ENCODE results near the gene PPP3CA. TPM values are rescaled to one million over a fixed set of nuclear protein-coding genes. Genes with fewer than 3 reads are reported as not detected.
A peak's percentile ranks its signal among the peaks of the same experiment; 100 is the strongest.

Gene PPP3CA
- total and polyA plus RNA-seq, 2 of the 13 experiments (the other 11 are each of a cell fraction or from before 2014, with no cell fraction given), result 4.8 to 13.2 TPM

DNA sequence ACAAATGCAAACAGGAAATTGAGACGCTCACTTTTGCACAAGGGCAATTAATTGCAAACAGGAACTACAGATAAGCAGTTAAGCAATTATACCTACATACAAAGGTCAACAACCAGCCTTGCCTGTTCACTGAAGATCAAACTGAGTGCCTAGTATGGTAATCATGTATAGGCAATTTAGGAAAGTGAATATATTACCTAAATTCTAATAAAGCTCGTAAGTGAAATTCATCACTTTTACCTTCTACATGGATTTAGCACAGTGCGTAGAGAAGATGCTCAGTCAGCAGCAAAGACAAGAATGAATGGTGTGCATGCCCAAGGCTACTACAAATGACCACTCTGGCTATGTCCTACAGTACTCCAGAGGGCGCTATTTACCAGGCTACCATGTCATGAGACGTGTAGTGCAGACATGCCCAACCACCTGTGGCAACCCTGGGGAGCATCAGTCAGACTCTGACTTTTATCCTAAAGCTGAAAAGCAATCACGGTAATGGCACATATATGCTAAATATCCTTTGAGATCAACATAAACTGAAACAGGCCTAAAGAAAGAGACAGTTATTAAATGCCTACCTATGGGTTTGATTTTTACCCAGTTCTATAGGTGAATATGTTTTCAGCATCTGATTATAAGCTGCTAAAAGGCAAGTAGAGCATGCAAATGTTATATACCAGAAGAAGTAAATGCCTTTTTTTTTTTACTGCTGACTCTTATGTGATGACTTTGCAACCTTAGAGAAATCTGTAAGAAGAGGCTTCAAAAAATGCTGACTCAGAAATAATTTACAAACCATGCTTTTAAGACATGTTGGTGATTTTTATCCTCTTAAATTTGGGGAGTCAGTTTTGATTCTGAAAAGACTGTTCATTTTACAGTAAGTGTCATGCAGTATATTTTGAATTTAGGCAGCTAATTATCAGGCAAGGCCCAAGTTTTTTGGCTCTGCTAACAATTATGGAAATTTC is 178.0 kb downstream of the PPP3CA start (continued):
- TF ChIP-seq ONECUT2 (CRISPR knock-in tag; IDR thresholded peaks at IDR 0.05), result peak; percentile 42; the same call in 1 of the 2 replicates
- no peak for TF ChIP-seq ZNF33B (CRISPR knock-in tag; IDR thresholded peaks at IDR 0.05)
- no peak for TF ChIP-seq CENPX (CRISPR knock-in tag; IDR thresholded peaks at IDR 0.05)
- TF ChIP-seq HNRNPK (IDR thresholded peaks at IDR 0.05; ENCODE audit: low read depth, low read length, poor library complexity, severe bottlenecking), result no peak
- TF ChIP-seq, protein P1, sequence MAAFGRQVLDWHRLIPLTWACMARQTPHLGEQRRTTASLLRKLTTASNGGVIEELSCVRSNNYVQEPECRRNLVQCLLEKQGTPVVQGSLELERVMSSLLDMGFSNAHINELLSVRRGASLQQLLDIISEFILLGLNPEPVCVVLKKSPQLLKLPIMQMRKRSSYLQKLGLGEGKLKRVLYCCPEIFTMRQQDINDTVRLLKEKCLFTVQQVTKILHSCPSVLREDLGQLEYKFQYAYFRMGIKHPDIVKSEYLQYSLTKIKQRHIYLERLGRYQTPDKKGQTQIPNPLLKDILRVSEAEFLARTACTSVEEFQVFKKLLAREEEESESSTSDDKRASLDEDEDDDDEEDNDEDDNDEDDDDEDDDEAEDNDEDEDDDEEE (CRISPR knock-in tag; IDR thresholded peaks at IDR 0.05), result no peak
- TF ChIP-seq, protein P2, sequence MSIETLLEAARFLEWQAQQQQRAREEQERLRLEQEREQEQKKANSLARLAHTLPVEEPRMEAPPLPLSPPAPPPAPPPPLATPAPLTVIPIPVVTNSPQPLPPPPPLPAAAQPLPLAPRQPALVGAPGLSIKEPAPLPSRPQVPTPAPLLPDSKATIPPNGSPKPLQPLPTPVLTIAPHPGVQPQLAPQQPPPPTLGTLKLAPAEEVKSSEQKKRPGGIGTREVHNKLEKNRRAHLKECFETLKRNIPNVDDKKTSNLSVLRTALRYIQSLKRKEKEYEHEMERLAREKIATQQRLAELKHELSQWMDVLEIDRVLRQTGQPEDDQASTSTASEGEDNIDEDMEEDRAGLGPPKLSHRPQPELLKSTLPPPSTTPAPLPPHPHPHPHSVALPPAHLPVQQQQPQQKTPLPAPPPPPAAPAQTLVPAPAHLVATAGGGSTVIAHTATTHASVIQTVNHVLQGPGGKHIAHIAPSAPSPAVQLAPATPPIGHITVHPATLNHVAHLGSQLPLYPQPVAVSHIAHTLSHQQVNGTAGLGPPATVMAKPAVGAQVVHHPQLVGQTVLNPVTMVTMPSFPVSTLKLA (IDR thresholded peaks at IDR 0.05), result no peak
- TF ChIP-seq, protein P3, sequence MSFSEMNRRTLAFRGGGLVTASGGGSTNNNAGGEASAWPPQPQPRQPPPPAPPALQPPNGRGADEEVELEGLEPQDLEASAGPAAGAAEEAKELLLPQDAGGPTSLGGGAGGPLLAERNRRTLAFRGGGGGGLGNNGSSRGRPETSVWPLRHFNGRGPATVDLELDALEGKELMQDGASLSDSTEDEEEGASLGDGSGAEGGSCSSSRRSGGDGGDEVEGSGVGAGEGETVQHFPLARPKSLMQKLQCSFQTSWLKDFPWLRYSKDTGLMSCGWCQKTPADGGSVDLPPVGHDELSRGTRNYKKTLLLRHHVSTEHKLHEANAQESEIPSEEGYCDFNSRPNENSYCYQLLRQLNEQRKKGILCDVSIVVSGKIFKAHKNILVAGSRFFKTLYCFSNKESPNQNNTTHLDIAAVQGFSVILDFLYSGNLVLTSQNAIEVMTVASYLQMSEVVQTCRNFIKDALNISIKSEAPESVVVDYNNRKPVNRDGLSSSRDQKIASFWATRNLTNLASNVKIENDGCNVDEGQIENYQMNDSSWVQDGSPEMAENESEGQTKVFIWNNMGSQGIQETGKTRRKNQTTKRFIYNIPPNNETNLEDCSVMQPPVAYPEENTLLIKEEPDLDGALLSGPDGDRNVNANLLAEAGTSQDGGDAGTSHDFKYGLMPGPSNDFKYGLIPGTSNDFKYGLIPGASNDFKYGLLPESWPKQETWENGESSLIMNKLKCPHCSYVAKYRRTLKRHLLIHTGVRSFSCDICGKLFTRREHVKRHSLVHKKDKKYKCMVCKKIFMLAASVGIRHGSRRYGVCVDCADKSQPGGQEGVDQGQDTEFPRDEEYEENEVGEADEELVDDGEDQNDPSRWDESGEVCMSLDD (CRISPR knock-in tag; IDR thresholded peaks at IDR 0.05; ENCODE audit: borderline replicate concordance), result no peak
- no peak for TF ChIP-seq PRPF4 (IDR thresholded peaks at IDR 0.05; ENCODE audit: low read depth, low read length, poor library complexity, severe bottlenecking)
- no peak for TF ChIP-seq PHF21A (CRISPR knock-in tag; IDR thresholded peaks at IDR 0.05)
- TF ChIP-seq, protein P4, sequence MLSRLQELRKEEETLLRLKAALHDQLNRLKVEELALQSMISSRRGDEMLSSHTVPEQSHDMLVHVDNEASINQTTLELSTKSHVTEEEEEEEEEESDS (CRISPR knock-in tag; IDR thresholded peaks at IDR 0.05; ENCODE audit: borderline replicate concordance), result no peak
- no peak for TF ChIP-seq NFKBIZ (CRISPR knock-in tag; IDR thresholded peaks at IDR 0.05)
- TF ChIP-seq ZNF839 (CRISPR knock-in tag; IDR thresholded peaks at IDR 0.05; ENCODE audit: borderline replicate concordance), result no peak
- TF ChIP-seq SIN3B (IDR thresholded peaks at IDR 0.05; ENCODE audit: low read length), result 0 out of 2 replicates have a peak, but pooled peaks have one; percentile 34
- TF ChIP-seq, protein P5, sequence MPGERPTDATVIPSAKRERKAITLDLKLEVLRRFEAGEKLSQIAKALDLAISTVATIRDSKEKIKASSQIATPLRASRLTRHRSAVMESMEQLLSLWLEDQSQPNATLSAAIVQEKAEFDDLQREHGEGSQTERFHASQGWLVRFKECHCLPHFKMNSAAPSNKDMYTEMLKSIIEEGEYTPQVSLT (CRISPR knock-in tag; IDR thresholded peaks at IDR 0.05; ENCODE audit: borderline replicate concordance, low read depth), result no peak
- peak; percentile 82 for TF ChIP-seq ELF3 (CRISPR knock-in tag; IDR thresholded peaks at IDR 0.05)
- peak; percentile 47 for TF ChIP-seq SAP130 (CRISPR knock-in tag; IDR thresholded peaks at IDR 0.05; ENCODE audit: low read depth)
- peak; percentile 80; the same call in 1 of the 2 replicates for TF ChIP-seq FOXJ3 (CRISPR knock-in tag; IDR thresholded peaks at IDR 0.05; ENCODE audit: borderline replicate concordance)
- no peak for TF ChIP-seq PAWR (CRISPR knock-in tag; IDR thresholded peaks at IDR 0.05; ENCODE audit: borderline replicate concordance)
- TF ChIP-seq RORA (CRISPR knock-in tag; IDR thresholded peaks at IDR 0.05), result no peak
- TF ChIP-seq, protein P6, sequence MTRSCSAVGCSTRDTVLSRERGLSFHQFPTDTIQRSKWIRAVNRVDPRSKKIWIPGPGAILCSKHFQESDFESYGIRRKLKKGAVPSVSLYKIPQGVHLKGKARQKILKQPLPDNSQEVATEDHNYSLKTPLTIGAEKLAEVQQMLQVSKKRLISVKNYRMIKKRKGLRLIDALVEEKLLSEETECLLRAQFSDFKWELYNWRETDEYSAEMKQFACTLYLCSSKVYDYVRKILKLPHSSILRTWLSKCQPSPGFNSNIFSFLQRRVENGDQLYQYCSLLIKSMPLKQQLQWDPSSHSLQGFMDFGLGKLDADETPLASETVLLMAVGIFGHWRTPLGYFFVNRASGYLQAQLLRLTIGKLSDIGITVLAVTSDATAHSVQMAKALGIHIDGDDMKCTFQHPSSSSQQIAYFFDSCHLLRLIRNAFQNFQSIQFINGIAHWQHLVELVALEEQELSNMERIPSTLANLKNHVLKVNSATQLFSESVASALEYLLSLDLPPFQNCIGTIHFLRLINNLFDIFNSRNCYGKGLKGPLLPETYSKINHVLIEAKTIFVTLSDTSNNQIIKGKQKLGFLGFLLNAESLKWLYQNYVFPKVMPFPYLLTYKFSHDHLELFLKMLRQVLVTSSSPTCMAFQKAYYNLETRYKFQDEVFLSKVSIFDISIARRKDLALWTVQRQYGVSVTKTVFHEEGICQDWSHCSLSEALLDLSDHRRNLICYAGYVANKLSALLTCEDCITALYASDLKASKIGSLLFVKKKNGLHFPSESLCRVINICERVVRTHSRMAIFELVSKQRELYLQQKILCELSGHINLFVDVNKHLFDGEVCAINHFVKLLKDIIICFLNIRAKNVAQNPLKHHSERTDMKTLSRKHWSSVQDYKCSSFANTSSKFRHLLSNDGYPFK (CRISPR knock-in tag; IDR thresholded peaks at IDR 0.05; ENCODE audit: borderline replicate concordance), result no peak
